Heart left ventricle (tissue), 16 donors: ENCODE measurements around the gene RGS9. TPM values are rescaled to one million over a fixed set of nuclear protein-coding genes. Genes with fewer than 3 reads are reported as not detected.

Source experiments
- ATAC-seq, 4 donors: fragments of 200-7000 bp; cut with Tn5 transposase; one replicate each; pipeline ENCODE4 v1.9.1; 2020 to 2022; ENCODE audit warnings: moderate library complexity in 4 of 4, mild to moderate bottlenecking in 3 of 4, moderate number of reproducible peaks in 1 of 4
- DNase-seq, 5 donors: peaks; one replicate each; pipeline ENCODE4 v3.0.0-alpha.2; 2020
- H3K27ac ChIP-seq, 12 donors: fragments of 200-600 bp; sonication (generic) in 4 of 12; one replicate each; pipeline versions ENCODE4 v1.5.0 to v1.8.0; 2016 to 2022; ENCODE audit warnings: mild to moderate bottlenecking in 2 of 12
- H3K27me3 ChIP-seq, 9 donors: fragments of 200-600 bp; sonication (generic) in 2 of 9; one replicate each; pipeline versions ENCODE4 v1.5.1 to v1.8.0; 2016 to 2022; ENCODE audit warnings: mild to moderate bottlenecking in 3 of 9
- H3K36me3 ChIP-seq, 9 donors: fragments of 200-600 bp; sonication (generic) in 2 of 9; one replicate each; pipeline versions ENCODE4 v1.5.0 to v1.8.0; 2018 to 2022; ENCODE audit warnings: mild to moderate bottlenecking in 2 of 9
- H3K4me1 ChIP-seq, 12 donors: fragments of 200-600 bp; sonication (generic) in 4 of 12; one replicate each; pipeline versions ENCODE4 v1.5.0 to v1.8.0; 2016 to 2022; ENCODE audit warnings: mild to moderate bottlenecking in 3 of 12
- H3K4me3 ChIP-seq, 12 donors: fragments of 200-600 bp; sonication (generic) in 4 of 12; one replicate each; pipeline versions ENCODE4 v1.5.0 to v1.8.0; 2017 to 2022; ENCODE audit warnings: mild to moderate bottlenecking in 9 of 12, moderate library complexity in 4 of 12
- H3K9me3 ChIP-seq, 12 donors: fragments of 200-600 bp; sonication (generic) in 4 of 12; one replicate each; pipeline versions ENCODE4 v1.5.0 to v1.8.0; 2016 to 2022; ENCODE audit warnings: mild to moderate bottlenecking in 1 of 12
- CTCF ChIP-seq, 12 donors: fragments of 200-600 bp; sonication (generic) in 4 of 12; IDR thresholded peaks; one replicate each; pipeline versions ENCODE4 v1.5.0 to v1.8.0; 2018 to 2022; ENCODE audit warnings: antibody characterized with exemption in 12 of 12, mild to moderate bottlenecking in 5 of 12
- POLR2A ChIP-seq, 2 donors: fragments of 450-650 bp; IDR thresholded peaks; one replicate each; pipeline ENCODE4 v1.6.1; 2017; ENCODE audit warnings: antibody characterized with exemption in 2 of 2, mild to moderate bottlenecking in 2 of 2, moderate library complexity in 2 of 2
- WGBS, 4 donors: extraction: QIAGEN DNeasy Blood & Tissue Kit in 2 of 4; methylation state at CpG; one replicate each; pipeline versions ENCODE4 v1.1.5 to v1.1.7; 2013 to 2018; 5-methylcytosine and 5-hydroxymethylcytosine counted together
- intact Hi-C, 10 donors: fragments of 100-400 bp; cut with DNase I; formaldehyde crosslinking; loops; one replicate each; pipeline versions ENCODE4 v1.11.1 to v1.14.2; 2022
- polyA plus RNA-seq, 2 donors: library from polyadenylated mRNA; stranded (reverse); fragments of 200-250 nt; gene quantifications; one replicate each; pipeline ENCODE4 v1.2.3, GENCODE V29; 2013
- total RNA-seq, 9 donors: library from RNA; depleted of rRNA in 2 of 9; stranded (reverse); fragments of >200 nt in 2 of 9; fragmentation: NEBNext Ultra II Directional in 3 of 9; extraction: Animal tissue kit (Norgen Biotek cat#: 25700) in 3 of 9; gene quantifications; one replicate each; pipeline versions ENCODE4 v1.1.0 to v1.2.4, GENCODE V29; 2016 to 2023
- donor health status: ischemic (EF 13 %, LVEDD 7.1; RV severe dilation, severe dysfunction).
- donor health status: healthy with polysubstance abuse.
- donor health status: DM: no; HTN: yes; CAD: no.
- donor health status: DM: no; HTN: no; CAD: no.
- donor health status: ischemic (EF 25% LVEDD 6.9; RV normal size, moderate dysfunction).
- donor health status: ischemic (EF 25% LVEDD 5.7; RV mildly dilated, moderate dysfunction).
- donor health status: healthy.
- donor health status: DM: yes; HTN: yes; CAD: no.
- donor health status: ischemic (EF 35%, LVEDD 5.7; RV mildly dilated, moderate dysfunction).
- donor health status: nonischemic (EF 11% LVEDD 7.7; RV severe dilation, severe dysfunction).
- donor health status: DM: yes; HTN: yes; CAD: no.
- donor health status: PGD.
- donor health status: ischemic (EF 29% LVEDD 5.4; RV normal size, mild dysfunction).
- donor health status: nonischemic (EF 23%, LVEDD 6.1; RV moderate dilation, normal function).

Gene RGS9
- total and polyA plus RNA-seq, 11 donors, result 0.68 to 5.1 (median 1.4) TPM

- H3K36me3 ChIP-seq, result no peaks in the 10 kb centered on the region
- H3K9me3 ChIP-seq, result no peaks in the 10 kb centered on the region
- intact Hi-C loops, result no loop called here
- no peak overlapping the region for H3K4me3 ChIP-seq
- ATAC-seq (no peak), DNase-seq (no peak)
- peaks cover 0 to 7% (median 0%) of the 10 kb centered on the region in 9 donors for H3K27me3 ChIP-seq
- TF ChIP-seq CTCF (IDR thresholded peaks at IDR 0.05) (no peak), POLR2A (IDR thresholded peaks at IDR 0.05) (no peak)
- WGBS, 4 donors, result 51 to 60% (median 56%) methylated on average over 4 of the region's 4 CpGs
- no peak overlapping the region for H3K27ac ChIP-seq
- H3K4me1 ChIP-seq, result no peaks in the 10 kb centered on the region
These were observed 109.1 kb downstream of the RGS9 start for GRCh38 chr17:65246252-65246651.

- DNase-seq (no peak), ATAC-seq (no peak)
- no peak overlapping the region for H3K27ac ChIP-seq
- no peak overlapping the region for H3K4me3 ChIP-seq
- WGBS, 4 donors, result 90 to 100% (median 93%) methylated on average over 2 of the region's 2 CpGs
- H3K27me3 ChIP-seq, result peaks cover 0 to 11% (median 0%) of the 10 kb centered on the region in 9 donors
- intact Hi-C loops, result no loop called here
- TF ChIP-seq POLR2A (IDR thresholded peaks at IDR 0.05) (no peak), CTCF (IDR thresholded peaks at IDR 0.05) (no peak)
- no peaks in the 10 kb centered on the region for H3K9me3 ChIP-seq
- no peaks in the 10 kb centered on the region for H3K4me1 ChIP-seq
- no peaks in the 10 kb centered on the region for H3K36me3 ChIP-seq
These were observed 112.6 kb downstream of the RGS9 start for GRCh38 chr17:65249774-65250173.

GRCh38 chr17:65254166-65254565, 117.0 kb downstream of the RGS9 start:
- no peak for DNase-seq
- WGBS, 4 donors, result 9 to 29% (median 22%) methylated on average over 1 of the region's 1 CpG
- TF ChIP-seq CTCF (IDR thresholded peaks at IDR 0.05) (no peak), POLR2A (IDR thresholded peaks at IDR 0.05) (no peak)
- no peak overlapping the region for H3K27ac ChIP-seq
- no peaks in the 10 kb centered on the region for H3K36me3 ChIP-seq
- peaks cover 0 to 20% (median 0%) of the 10 kb centered on the region in 9 donors for H3K27me3 ChIP-seq
- no peaks in the 10 kb centered on the region for H3K4me1 ChIP-seq
- intact Hi-C loops, result no loop called here
- ATAC-seq, result no peak
- H3K4me3 ChIP-seq, result no peak overlapping the region
- peaks cover 0 to 7% (median 0%) of the 10 kb centered on the region in 12 donors for H3K9me3 ChIP-seq

GRCh38 chr17:65259281-65259680, 122.1 kb downstream of the RGS9 start:
- intact Hi-C loops, result no loop called here
- DNase-seq, result no peak
- no peak for ATAC-seq

More at GRCh38 chr17:65259281-65259680, 122.1 kb downstream of the RGS9 start:
- Histone ChIP-seq H3K27ac (no peak overlapping the region), H3K36me3 (no peaks in the 10 kb centered on the region), H3K9me3 (peaks cover 0 to 7% (median 0%) of the 10 kb centered on the region in 12 donors), H3K27me3 (peaks cover 0 to 15% (median 0%) of the 10 kb centered on the region in 9 donors), H3K4me1 (no peaks in the 10 kb centered on the region), H3K4me3 (no peak overlapping the region)
- 69 to 78% (median 73%) methylated on average over 5 of the region's 5 CpGs for WGBS, 4 donors
- TF ChIP-seq POLR2A (IDR thresholded peaks at IDR 0.05) (no peak), CTCF (IDR thresholded peaks at IDR 0.05) (no peak)
